SKM-1 (cell line): ENCODE measurements around the gene OPA3.

Source experiments
- DNase-seq: peaks from one replicate; lab custom pipeline; 2025; ENCODE audit not compliant: unreplicated experiment; lab: John Stamatoyannopoulos, UW

The OPA3 gene

GRCh38 chr19:45568732-45569131 lies 15.9 kb downstream of the OPA3 start:
- DNase-seq = no peak

GRCh38 chr19:45567609-45568008 lies 17.0 kb downstream of the OPA3 start:
- DNase-seq = no peak

- no peak for DNase-seq
These were observed 20.3 kb downstream of the OPA3 start for GRCh38 chr19:45564131-45564780.

- DNase-seq = no peak
These were observed 23.9 kb downstream of the OPA3 start for GRCh38 chr19:45560686-45561085.

GRCh38 chr19:45560038-45560437 lies 24.6 kb downstream of the OPA3 start:
- no peak for DNase-seq

GRCh38 chr19:45558399-45558878 lies 26.2 kb downstream of the OPA3 start:
- peak; percentile 28 for DNase-seq

GRCh38 chr19:45556835-45557234 lies 27.8 kb downstream of the OPA3 start:
- DNase-seq = no peak

- DNase-seq = no peak
These were observed 30.1 kb downstream of the OPA3 start for GRCh38 chr19:45554481-45554880.

- no peak for DNase-seq
These were observed 31.1 kb downstream of the OPA3 start for GRCh38 chr19:45553464-45553863.

GRCh38 chr19:45547965-45548609 lies 36.5 kb downstream of the OPA3 start:
- no peak for DNase-seq

- no peak for DNase-seq
These were observed 37.3 kb downstream of the OPA3 start for GRCh38 chr19:45547211-45547770.

GRCh38 chr19:45542234-45542668 lies 42.4 kb downstream of the OPA3 start:
- no peak for DNase-seq

GRCh38 chr19:45539459-45539858 lies 45.1 kb downstream of the OPA3 start:
- DNase-seq = no peak

- DNase-seq = no peak
These were observed 53.3 kb downstream of the OPA3 start for GRCh38 chr19:45531349-45531748.

- no peak for DNase-seq
These were observed 55.2 kb downstream of the OPA3 start for GRCh38 chr19:45529420-45529785.

- DNase-seq = no peak
These were observed 55.7 kb downstream of the OPA3 start for GRCh38 chr19:45528744-45529419.

GRCh38 chr19:45528149-45528743 lies 56.4 kb downstream of the OPA3 start:
- DNase-seq = no peak

GRCh38 chr19:45527731-45528130 lies 56.9 kb downstream of the OPA3 start:
- no peak for DNase-seq

GRCh38 chr19:45526971-45527370 lies 57.6 kb downstream of the OPA3 start:
- DNase-seq = no peak

- DNase-seq = no peak
These were observed 58.5 kb downstream of the OPA3 start for GRCh38 chr19:45526143-45526542.

- no peak for DNase-seq
These were observed 60.0 kb downstream of the OPA3 start for GRCh38 chr19:45524575-45525129.
